ENCODE data around the gene ATP5PD.
"Not testable (repeated sequence)": the region's sequence is repeated elsewhere in the genome, so short reads cannot be mapped to it uniquely, and the experiment has no call there.

DNA sequence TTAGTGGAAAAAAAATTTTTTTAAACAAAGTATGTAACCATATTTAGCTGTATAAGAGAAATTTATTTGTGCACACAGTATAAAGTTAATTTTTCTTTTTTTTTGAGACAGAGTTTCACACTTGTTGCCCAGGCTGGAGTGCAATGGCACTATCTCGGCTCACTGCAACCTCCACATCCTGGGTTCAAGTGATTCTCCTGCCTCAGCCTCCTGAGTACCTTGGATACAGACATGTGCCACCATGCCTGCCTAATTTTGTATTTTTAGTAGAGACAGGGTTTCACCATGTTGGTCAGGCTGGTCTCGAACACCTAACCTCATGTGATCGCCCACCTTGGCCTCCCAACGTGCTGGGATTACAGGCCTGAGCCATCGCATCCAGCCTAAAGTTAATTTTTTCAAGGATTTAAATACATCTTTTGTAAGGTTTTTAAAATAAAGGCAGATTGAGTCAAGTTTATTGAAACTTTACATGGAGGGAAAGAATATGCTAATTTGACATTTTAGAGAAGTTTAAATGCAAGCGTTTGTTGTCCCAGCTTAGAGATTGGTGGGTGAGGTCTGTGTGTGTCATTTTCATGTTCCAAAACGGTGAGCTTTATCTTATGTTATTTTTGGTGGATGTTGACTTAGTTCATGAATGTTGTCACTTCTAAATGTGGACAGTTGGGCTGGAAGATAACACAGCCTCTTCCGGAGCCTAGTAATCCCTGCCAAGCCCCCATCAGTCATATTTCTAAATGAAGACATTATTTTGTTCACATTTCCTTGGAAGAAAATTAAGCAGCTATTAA is 24.9 kb upstream of the ATP5PD start:
- TF ChIP-seq, protein P1, sequence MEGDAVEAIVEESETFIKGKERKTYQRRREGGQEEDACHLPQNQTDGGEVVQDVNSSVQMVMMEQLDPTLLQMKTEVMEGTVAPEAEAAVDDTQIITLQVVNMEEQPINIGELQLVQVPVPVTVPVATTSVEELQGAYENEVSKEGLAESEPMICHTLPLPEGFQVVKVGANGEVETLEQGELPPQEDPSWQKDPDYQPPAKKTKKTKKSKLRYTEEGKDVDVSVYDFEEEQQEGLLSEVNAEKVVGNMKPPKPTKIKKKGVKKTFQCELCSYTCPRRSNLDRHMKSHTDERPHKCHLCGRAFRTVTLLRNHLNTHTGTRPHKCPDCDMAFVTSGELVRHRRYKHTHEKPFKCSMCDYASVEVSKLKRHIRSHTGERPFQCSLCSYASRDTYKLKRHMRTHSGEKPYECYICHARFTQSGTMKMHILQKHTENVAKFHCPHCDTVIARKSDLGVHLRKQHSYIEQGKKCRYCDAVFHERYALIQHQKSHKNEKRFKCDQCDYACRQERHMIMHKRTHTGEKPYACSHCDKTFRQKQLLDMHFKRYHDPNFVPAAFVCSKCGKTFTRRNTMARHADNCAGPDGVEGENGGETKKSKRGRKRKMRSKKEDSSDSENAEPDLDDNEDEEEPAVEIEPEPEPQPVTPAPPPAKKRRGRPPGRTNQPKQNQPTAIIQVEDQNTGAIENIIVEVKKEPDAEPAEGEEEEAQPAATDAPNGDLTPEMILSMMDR (IDR thresholded peaks at IDR 0.05; ENCODE audit: borderline replicate concordance, extremely low read depth, low read length, poor library complexity, severe bottlenecking) = not testable (repeated sequence)
- TF ChIP-seq EZH2 (IDR thresholded peaks at IDR 0.05; ENCODE audit: borderline replicate concordance, low read depth, low read length, severe bottlenecking) = not testable (repeated sequence)
